Muscle layer of duodenum (tissue), 2 donors: ENCODE results near the gene THBS3.

Experiments
- H3K27ac ChIP-seq: one replicate; pipeline ENCODE4 v1.7.0; 2013; ENCODE audit warnings: mild to moderate bottlenecking, low read length
- H3K27me3 ChIP-seq: one replicate; pipeline ENCODE4 v1.7.0; 2013; ENCODE audit warnings: low read depth, mild to moderate bottlenecking, control low read depth, low read length
- H3K36me3 ChIP-seq, 2 donors: one replicate each; pipeline ENCODE4 v1.7.0; 2013; ENCODE audit warnings: low read length in 2 of 2, control low read depth in 1 of 2, mild to moderate bottlenecking in 1 of 2; ENCODE audit not compliant: insufficient read depth in 2 of 2, control insufficient read depth in 1 of 2
- H3K4me1 ChIP-seq, 2 donors: one replicate each; pipeline ENCODE4 v1.7.0; 2013; ENCODE audit warnings: low read length in 2 of 2, mild to moderate bottlenecking in 2 of 2, control low read depth in 1 of 2, moderate library complexity in 1 of 2; ENCODE audit not compliant: insufficient read depth in 2 of 2, control insufficient read depth in 1 of 2
- H3K4me3 ChIP-seq, 2 donors: one replicate each; pipeline ENCODE4 v1.7.0; 2013; ENCODE audit warnings: low read length in 2 of 2, low read depth in 1 of 2, mild to moderate bottlenecking in 1 of 2
- H3K9me3 ChIP-seq, 2 donors: one replicate each; pipeline ENCODE4 v1.7.0; 2013; ENCODE audit warnings: low read length in 2 of 2, control low read depth in 1 of 2, mild to moderate bottlenecking in 1 of 2; ENCODE audit not compliant: control insufficient read depth in 1 of 2
- donor health status: healthy.

The THBS3 gene

GRCh38 chr1:155184835-155185782 lies 22.6 kb downstream of the THBS3 start:
- no peaks in the 10 kb centered on the region for H3K36me3 ChIP-seq
- no peaks in the 10 kb centered on the region for H3K9me3 ChIP-seq
- H3K27ac ChIP-seq, result no peak overlapping the region
- H3K27me3 ChIP-seq, result no peaks in the 10 kb centered on the region
- no peaks in the 10 kb centered on the region for H3K4me1 ChIP-seq
- H3K4me3 ChIP-seq, result no peak overlapping the region

- Histone ChIP-seq H3K27me3 (no peaks in the 10 kb centered on the region), H3K36me3 (no peaks in the 10 kb centered on the region), H3K4me1 (no peaks in the 10 kb centered on the region), H3K27ac (no peak overlapping the region), H3K9me3 (no peaks in the 10 kb centered on the region), H3K4me3 (no peak overlapping the region)
Observed at GRCh38 chr1:155184351-155184811, 23.3 kb downstream of the THBS3 start.

GRCh38 chr1:155183775-155184221 lies 23.9 kb downstream of the THBS3 start:
- H3K9me3 ChIP-seq, result no peaks in the 10 kb centered on the region
- H3K27ac ChIP-seq, result no peak overlapping the region
- H3K36me3 ChIP-seq, result no peaks in the 10 kb centered on the region
- H3K27me3 ChIP-seq, result no peaks in the 10 kb centered on the region
- no peaks in the 10 kb centered on the region for H3K4me1 ChIP-seq
- H3K4me3 ChIP-seq, result no peak overlapping the region

GRCh38 chr1:155182052-155182550 lies 25.6 kb downstream of the THBS3 start:
- no peak overlapping the region for H3K4me3 ChIP-seq
- H3K36me3 ChIP-seq, result no peaks in the 10 kb centered on the region
- no peaks in the 10 kb centered on the region for H3K4me1 ChIP-seq
- no peaks in the 10 kb centered on the region for H3K9me3 ChIP-seq
- H3K27ac ChIP-seq, result no peak overlapping the region
- no peaks in the 10 kb centered on the region for H3K27me3 ChIP-seq

- Histone ChIP-seq H3K4me3 (no peak overlapping the region), H3K36me3 (no peaks in the 10 kb centered on the region), H3K9me3 (no peaks in the 10 kb centered on the region), H3K27me3 (no peaks in the 10 kb centered on the region), H3K4me1 (no peaks in the 10 kb centered on the region), H3K27ac (no peak overlapping the region)
Observed at GRCh38 chr1:155181371-155182051, 26.2 kb downstream of the THBS3 start.

- peaks cover 0 to 3% of the 10 kb centered on the region in 2 donors for H3K4me1 ChIP-seq
- H3K4me3 ChIP-seq, result no peak overlapping the region
- H3K9me3 ChIP-seq, result no peaks in the 10 kb centered on the region
- peaks cover 6% of the 10 kb centered on the region for H3K27me3 ChIP-seq
- H3K27ac ChIP-seq, result no peak overlapping the region
- H3K36me3 ChIP-seq, result no peaks in the 10 kb centered on the region
Observed at GRCh38 chr1:155179112-155180031, 28.3 kb downstream of the THBS3 start.

- Histone ChIP-seq H3K27ac (no peak overlapping the region), H3K27me3 (peaks cover 11% of the 10 kb centered on the region), H3K4me1 (peaks cover 0 to 11% of the 10 kb centered on the region in 2 donors), H3K9me3 (no peaks in the 10 kb centered on the region), H3K4me3 (no peak overlapping the region), H3K36me3 (no peaks in the 10 kb centered on the region)
Observed at GRCh38 chr1:155178441-155179111, 29.1 kb downstream of the THBS3 start.

- Histone ChIP-seq H3K4me1 (peaks cover 0 to 14% of the 10 kb centered on the region in 2 donors), H3K27ac (no peak overlapping the region), H3K27me3 (peaks cover 11% of the 10 kb centered on the region), H3K9me3 (no peaks in the 10 kb centered on the region), H3K4me3 (no peak overlapping the region), H3K36me3 (no peaks in the 10 kb centered on the region)
Observed at GRCh38 chr1:155177918-155178281, 29.8 kb downstream of the THBS3 start.

GRCh38 chr1:155177192-155177917 lies 30.3 kb downstream of the THBS3 start:
- Histone ChIP-seq H3K36me3 (no peaks in the 10 kb centered on the region), H3K4me3 (no peak overlapping the region), H3K27me3 (peaks cover 11% of the 10 kb centered on the region), H3K4me1 (peaks cover 0 to 18% of the 10 kb centered on the region in 2 donors), H3K27ac (no peak overlapping the region), H3K9me3 (no peaks in the 10 kb centered on the region)

GRCh38 chr1:155176544-155177071 lies 31.1 kb downstream of the THBS3 start:
- peaks cover 11% of the 10 kb centered on the region for H3K27me3 ChIP-seq
- H3K4me1 ChIP-seq, result peaks cover 0 to 25% of the 10 kb centered on the region in 2 donors
- H3K4me3 ChIP-seq, result no peak overlapping the region
- no peak overlapping the region for H3K27ac ChIP-seq
- H3K36me3 ChIP-seq, result no peaks in the 10 kb centered on the region
- H3K9me3 ChIP-seq, result no peaks in the 10 kb centered on the region
